ENCODE measurements around the gene CREBRF.
"Not testable (repeated sequence)": the region's sequence is repeated elsewhere in the genome, so short reads cannot be mapped to it uniquely, and the experiment has no call there.

The CREBRF gene

DNA sequence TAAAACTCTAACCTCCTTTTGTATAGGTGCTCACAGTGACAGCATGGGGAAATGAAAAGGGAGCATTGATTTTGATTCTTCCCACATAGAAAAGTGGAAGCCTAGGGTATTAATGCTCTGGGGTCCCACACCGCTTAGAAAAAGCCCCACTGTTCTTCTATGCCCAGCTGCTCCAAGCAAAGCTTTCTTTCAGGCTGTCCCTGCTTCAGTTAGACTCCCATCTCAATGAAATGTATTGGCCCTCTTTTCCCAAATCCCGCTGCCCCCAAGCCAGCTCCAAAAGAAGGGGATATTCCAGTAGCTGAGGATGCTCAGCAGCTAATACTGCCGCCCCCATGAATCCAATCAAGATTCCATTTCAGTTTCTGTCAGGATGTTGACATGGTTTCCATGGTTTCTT, 17.0 kb upstream of the CREBRF start:
- no peaks in the 10 kb centered on the region for H3K9me3 ChIP-seq
- TF ChIP-seq, protein P1, sequence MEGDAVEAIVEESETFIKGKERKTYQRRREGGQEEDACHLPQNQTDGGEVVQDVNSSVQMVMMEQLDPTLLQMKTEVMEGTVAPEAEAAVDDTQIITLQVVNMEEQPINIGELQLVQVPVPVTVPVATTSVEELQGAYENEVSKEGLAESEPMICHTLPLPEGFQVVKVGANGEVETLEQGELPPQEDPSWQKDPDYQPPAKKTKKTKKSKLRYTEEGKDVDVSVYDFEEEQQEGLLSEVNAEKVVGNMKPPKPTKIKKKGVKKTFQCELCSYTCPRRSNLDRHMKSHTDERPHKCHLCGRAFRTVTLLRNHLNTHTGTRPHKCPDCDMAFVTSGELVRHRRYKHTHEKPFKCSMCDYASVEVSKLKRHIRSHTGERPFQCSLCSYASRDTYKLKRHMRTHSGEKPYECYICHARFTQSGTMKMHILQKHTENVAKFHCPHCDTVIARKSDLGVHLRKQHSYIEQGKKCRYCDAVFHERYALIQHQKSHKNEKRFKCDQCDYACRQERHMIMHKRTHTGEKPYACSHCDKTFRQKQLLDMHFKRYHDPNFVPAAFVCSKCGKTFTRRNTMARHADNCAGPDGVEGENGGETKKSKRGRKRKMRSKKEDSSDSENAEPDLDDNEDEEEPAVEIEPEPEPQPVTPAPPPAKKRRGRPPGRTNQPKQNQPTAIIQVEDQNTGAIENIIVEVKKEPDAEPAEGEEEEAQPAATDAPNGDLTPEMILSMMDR (IDR thresholded peaks at IDR 0.05): no peak
- H3K4me1 ChIP-seq (ENCODE audit: control insufficient read depth in 1 of 2, insufficient read depth in 1 of 2, low read depth in 1 of 2, low read length in 1 of 2): peaks cover 15 to 17% of the 10 kb centered on the region in 2 experiments
- H3K4me3 ChIP-seq (ENCODE audit: low read depth in 1 of 2, low read length in 1 of 2): no peak overlapping the region
- no peaks in the 10 kb centered on the region for H3K27me3 ChIP-seq
- peaks cover 24% of the 10 kb centered on the region for H3K36me3 ChIP-seq
- no peak overlapping the region for H3K27ac ChIP-seq

GRCh38 chr5:173039964-173040363, 16.2 kb upstream of the CREBRF start:
- H3K4me3 ChIP-seq (ENCODE audit: low read depth in 1 of 2, low read length in 1 of 2): no peak overlapping the region
- TF ChIP-seq, protein P1 (IDR thresholded peaks at IDR 0.05): no peak
- H3K36me3 ChIP-seq: peaks cover 17% of the 10 kb centered on the region
- H3K27me3 ChIP-seq: no peaks in the 10 kb centered on the region
- H3K27ac ChIP-seq: no peak overlapping the region
- peaks cover 14 to 15% of the 10 kb centered on the region in 2 experiments for H3K4me1 ChIP-seq (ENCODE audit: control insufficient read depth in 1 of 2, insufficient read depth in 1 of 2, low read depth in 1 of 2, low read length in 1 of 2)
- H3K9me3 ChIP-seq: no peaks in the 10 kb centered on the region

GRCh38 chr5:173041881-173042762, 14.0 kb upstream of the CREBRF start:
- Histone ChIP-seq H3K4me3 (ENCODE audit: low read depth in 1 of 2, low read length in 1 of 2) (no peak overlapping the region), H3K9me3 (no peaks in the 10 kb centered on the region), H3K36me3 (no peaks in the 10 kb centered on the region), H3K4me1 (ENCODE audit: control insufficient read depth in 1 of 2, insufficient read depth in 1 of 2, low read depth in 1 of 2, low read length in 1 of 2) (no peaks in the 10 kb centered on the region), H3K27ac (no peak overlapping the region), H3K27me3 (no peaks in the 10 kb centered on the region)
- TF ChIP-seq, protein P1 (IDR thresholded peaks at IDR 0.05): no peak

GRCh38 chr5:173042763-173043107, 13.4 kb upstream of the CREBRF start:
- Histone ChIP-seq H3K9me3 (no peaks in the 10 kb centered on the region), H3K27me3 (no peaks in the 10 kb centered on the region), H3K36me3 (no peaks in the 10 kb centered on the region), H3K27ac (no peak overlapping the region), H3K4me1 (ENCODE audit: control insufficient read depth in 1 of 2, insufficient read depth in 1 of 2, low read depth in 1 of 2, low read length in 1 of 2) (no peaks in the 10 kb centered on the region), H3K4me3 (ENCODE audit: low read depth in 1 of 2, low read length in 1 of 2) (no peak overlapping the region)
- TF ChIP-seq, protein P1 (IDR thresholded peaks at IDR 0.05): no peak

GRCh38 chr5:173045474-173045873, 10.7 kb upstream of the CREBRF start:
- Histone ChIP-seq H3K27ac (no peak overlapping the region), H3K36me3 (no peaks in the 10 kb centered on the region), H3K4me1 (ENCODE audit: control insufficient read depth in 1 of 2, insufficient read depth in 1 of 2, low read depth in 1 of 2, low read length in 1 of 2) (no peaks in the 10 kb centered on the region), H3K27me3 (no peaks in the 10 kb centered on the region), H3K9me3 (no peaks in the 10 kb centered on the region), H3K4me3 (ENCODE audit: low read depth in 1 of 2, low read length in 1 of 2) (no peak overlapping the region)
- TF ChIP-seq, protein P1 (IDR thresholded peaks at IDR 0.05): no peak

DNA sequence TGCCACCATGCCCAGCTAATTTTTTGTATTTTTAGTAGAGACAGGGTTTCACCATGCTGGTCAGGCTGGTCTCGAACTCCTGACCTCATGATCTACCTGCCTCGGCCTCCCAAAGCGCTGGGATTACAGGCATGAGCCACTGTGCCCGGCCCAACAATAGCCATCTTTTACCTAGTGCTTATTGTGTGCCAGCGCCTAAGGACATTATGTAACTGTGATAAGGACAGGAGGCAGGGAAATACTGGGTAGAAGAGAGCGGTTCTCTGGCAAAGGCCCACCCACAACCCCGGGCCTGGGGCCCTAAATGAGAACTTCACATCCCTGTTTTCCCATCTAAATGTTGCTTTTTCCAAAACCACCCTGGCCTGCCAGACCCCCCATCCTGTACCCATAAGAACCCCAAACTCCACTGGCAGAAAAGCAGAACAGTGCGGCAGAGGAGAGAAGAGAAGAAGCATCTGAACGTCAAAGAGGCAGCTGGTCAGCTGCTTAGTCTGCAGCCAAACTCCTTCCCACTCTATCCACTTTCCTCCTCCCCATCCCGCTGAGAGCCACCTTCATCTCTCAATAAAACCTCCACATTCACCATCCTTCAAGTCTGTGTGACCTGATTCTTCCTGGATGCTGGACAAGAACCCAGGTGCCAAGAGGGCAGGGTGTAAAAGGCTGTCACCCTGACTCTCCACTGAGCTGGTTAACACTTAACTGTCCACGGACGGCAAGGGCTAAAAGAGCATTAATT, 8.9 kb upstream of the CREBRF start:
- H3K36me3 ChIP-seq; H3K9me3 ChIP-seq; H3K4me3 ChIP-seq (ENCODE audit: low read depth in 1 of 2, low read length in 1 of 2); H3K27ac ChIP-seq; H3K27me3 ChIP-seq; H3K4me1 ChIP-seq (ENCODE audit: control insufficient read depth in 1 of 2, insufficient read depth in 1 of 2, low read depth in 1 of 2, low read length in 1 of 2): not testable (repeated sequence)
